Esophagus (tissue), 2 donors: Measurements from ENCODE around the gene BCOR. TPM values are rescaled to one million over a fixed set of nuclear protein-coding genes. Genes with fewer than 3 reads are reported as not detected.

ENCODE experiments used
- H3K27ac ChIP-seq, 2 donors: one replicate each; pipeline ENCODE4 v1.5.1; 2013; ENCODE audit warnings: low read depth in 2 of 2, mild to moderate bottlenecking in 2 of 2, inconsistent platforms in 1 of 2, low read length in 1 of 2, moderate library complexity in 1 of 2
- H3K27me3 ChIP-seq, 2 donors: one replicate each; pipeline ENCODE4 v1.6.1; 2013; ENCODE audit warnings: low read length in 2 of 2, control low read depth in 1 of 2, mild to moderate bottlenecking in 1 of 2; ENCODE audit not compliant: insufficient read depth in 2 of 2, control insufficient read depth in 1 of 2
- H3K36me3 ChIP-seq, 2 donors: one replicate each; pipeline ENCODE4 v1.6.1; 2013; ENCODE audit warnings: low read length in 1 of 2; ENCODE audit not compliant: control insufficient read depth in 2 of 2, insufficient read depth in 2 of 2
- H3K4me1 ChIP-seq, 2 donors: one replicate each; pipeline ENCODE4 v1.6.1; 2013; ENCODE audit warnings: low read length in 1 of 2; ENCODE audit not compliant: control insufficient read depth in 2 of 2, insufficient read depth in 2 of 2
- H3K4me3 ChIP-seq, 2 donors: one replicate each; pipeline ENCODE4 v1.5.1; 2013; ENCODE audit warnings: low read length in 2 of 2, mild to moderate bottlenecking in 2 of 2, low read depth in 1 of 2, moderate library complexity in 1 of 2
- H3K9me3 ChIP-seq, 2 donors: one replicate each; pipeline ENCODE4 v1.6.1; 2013; ENCODE audit warnings: mild to moderate bottlenecking in 2 of 2, low read depth in 1 of 2, low read length in 1 of 2, moderate library complexity in 1 of 2; ENCODE audit not compliant: control insufficient read depth in 2 of 2, insufficient read depth in 1 of 2
- WGBS, 2 donors: extraction: QIAGEN DNeasy Blood & Tissue Kit; methylation state at CpG; one replicate each; pipeline ENCODE4 v1.1.7; 2013; 5-methylcytosine and 5-hydroxymethylcytosine counted together
- polyA plus RNA-seq, 2 donors: library from polyadenylated mRNA; stranded (reverse); fragments of 200-250 nt; gene quantifications; one replicate each; pipeline ENCODE4 v1.2.3, GENCODE V29; 2013
- donor health status: healthy with polysubstance abuse.
- donor health status: Bipolar disorder and iron deficiency.

Gene BCOR
- polyA plus RNA-seq = 10 to 100 TPM in 1 of 2 donors, 1 to 10 TPM in 1; 9.6 to 10.7 TPM

- Histone ChIP-seq H3K4me1 (peaks cover 1 to 2% of the 10 kb centered on the region in 2 donors), H3K27me3 (no peaks in the 10 kb centered on the region)
- WGBS, 2 donors = 1 to 5% methylated on average over 65 to 95 of the region's 98 CpGs
Observed at GRCh38 chrX:40097504-40098263, at the start of gene BCOR. TSS of gene BCOR (minus strand) at chrX:40097958. CDS start at chrX:40077929, 20,029 bp downstream.

GRCh38 chrX:40147126-40147952 lies 49.6 kb upstream of the BCOR start:
- 52 to 91% methylated on average over 49 to 50 of the region's 50 CpGs for WGBS, 2 donors
- Histone ChIP-seq H3K9me3 (no peaks in the 10 kb centered on the region), H3K27me3 (peaks cover 0 to 4% of the 10 kb centered on the region in 2 donors), H3K36me3 (no peaks in the 10 kb centered on the region), H3K4me3 (no peak overlapping the region), H3K27ac (no peak overlapping the region), H3K4me1 (peaks cover 0 to 2% of the 10 kb centered on the region in 2 donors)

More at GRCh38 chrX:40097504-40098263, at the start of gene BCOR:
- peak within 1 kb of the TSS; percentile 78 to 89 for H3K27ac ChIP-seq
- H3K4me3 ChIP-seq = peak within 1 kb of the TSS; percentile 55 to 66
- H3K9me3 ChIP-seq = peaks cover 0 to 2% of the 10 kb centered on the region in 2 donors
- H3K36me3 ChIP-seq = no peaks in the 10 kb centered on the region

- no peaks in the 10 kb centered on the region for H3K4me1 ChIP-seq
- H3K9me3 ChIP-seq = no peaks in the 10 kb centered on the region
- WGBS, 2 donors = 10 to 12% methylated on average over 61 to 77 of the region's 77 CpGs
- no peak overlapping the region for H3K27ac ChIP-seq
- peaks cover 0 to 4% of the 10 kb centered on the region in 2 donors for H3K27me3 ChIP-seq
- H3K36me3 ChIP-seq = no peaks in the 10 kb centered on the region
- H3K4me3 ChIP-seq = peak overlapping the region; percentile 42 to 49
Observed at GRCh38 chrX:40146262-40147125, 48.7 kb upstream of the BCOR start.

- Histone ChIP-seq H3K27ac (peak overlapping the region in 1 of 2 donors; percentile 22), H3K4me1 (peaks cover 0 to 2% of the 10 kb centered on the region in 2 donors), H3K27me3 (peaks cover 0 to 4% of the 10 kb centered on the region in 2 donors), H3K9me3 (no peaks in the 10 kb centered on the region), H3K36me3 (no peaks in the 10 kb centered on the region), H3K4me3 (peak overlapping the region; percentile 42 to 49)
- 6 to 8% methylated on average over 37 of the region's 37 CpGs for WGBS, 2 donors
Observed at GRCh38 chrX:40145923-40146261, 48.1 kb upstream of the BCOR start.

GRCh38 chrX:40145001-40145922 lies 47.5 kb upstream of the BCOR start:
- peaks cover 0 to 2% of the 10 kb centered on the region in 2 donors for H3K4me1 ChIP-seq
- no peaks in the 10 kb centered on the region for H3K36me3 ChIP-seq
- WGBS, 2 donors = 23 to 25% methylated on average over 49 to 54 of the region's 54 CpGs
- H3K9me3 ChIP-seq = no peaks in the 10 kb centered on the region
- peaks cover 0 to 4% of the 10 kb centered on the region in 2 donors for H3K27me3 ChIP-seq
- H3K4me3 ChIP-seq = peak overlapping the region; percentile 42 to 49
- H3K27ac ChIP-seq = peak overlapping the region in 1 of 2 donors; percentile 22

- Histone ChIP-seq H3K9me3 (no peaks in the 10 kb centered on the region), H3K4me3 (peak overlapping the region in 1 of 2 donors; percentile 42), H3K27me3 (peaks cover 0 to 4% of the 10 kb centered on the region in 2 donors), H3K36me3 (no peaks in the 10 kb centered on the region), H3K27ac (no peak overlapping the region), H3K4me1 (peaks cover 0 to 2% of the 10 kb centered on the region in 2 donors)
- 36 to 45% methylated on average over 9 of the region's 9 CpGs for WGBS, 2 donors
Observed at GRCh38 chrX:40144576-40144975, 46.8 kb upstream of the BCOR start.

GRCh38 chrX:40143987-40144386 lies 46.2 kb upstream of the BCOR start:
- Histone ChIP-seq H3K36me3 (no peaks in the 10 kb centered on the region), H3K4me1 (peaks cover 0 to 2% of the 10 kb centered on the region in 2 donors), H3K27me3 (peaks cover 0 to 4% of the 10 kb centered on the region in 2 donors), H3K4me3 (no peak overlapping the region), H3K27ac (no peak overlapping the region), H3K9me3 (no peaks in the 10 kb centered on the region)
- WGBS, 2 donors = 58 to 86% methylated on average over 5 of the region's 5 CpGs

GRCh38 chrX:40143001-40143400 lies 45.2 kb upstream of the BCOR start:
- Histone ChIP-seq H3K4me1 (peaks cover 0 to 2% of the 10 kb centered on the region in 2 donors), H3K36me3 (no peaks in the 10 kb centered on the region), H3K27me3 (no peaks in the 10 kb centered on the region)

More at GRCh38 chrX:40143001-40143400, 45.2 kb upstream of the BCOR start:
- no peaks in the 10 kb centered on the region for H3K9me3 ChIP-seq
- no peak overlapping the region for H3K4me3 ChIP-seq
- H3K27ac ChIP-seq = no peak overlapping the region
- WGBS, 2 donors = 64 to 93% methylated on average over 10 of the region's 10 CpGs
